ENCODE measurements around the gene LRP2BP. TPM values are rescaled to one million over a fixed set of nuclear protein-coding genes. Genes with fewer than 3 reads are reported as not detected.

The LRP2BP gene
- total RNA-seq, 1 donor from 2014 or later = 0.27 TPM

GRCh38 chr4:185370268-185370949, 25.3 kb downstream of the LRP2BP start:
- Histone ChIP-seq H3K4me3 (ENCODE audit: insufficient read depth, low read depth, low read length) (no peak overlapping the region), H4K20me1 (ENCODE audit: insufficient read depth, low read length) (no peaks in the 10 kb centered on the region), H3K36me3 (ENCODE audit: insufficient read depth, low read length) (peaks cover 15% of the 10 kb centered on the region), H3K27ac (ENCODE audit: low read depth, low read length) (no peak overlapping the region), H2AFZ (ENCODE audit: low read depth, low read length) (no peak overlapping the region), H3K79me2 (ENCODE audit: insufficient read depth, low read length) (no peaks in the 10 kb centered on the region), H3K9ac (ENCODE audit: low read length) (no peak overlapping the region), H3K4me1 (ENCODE audit: insufficient read depth, low read length) (no peaks in the 10 kb centered on the region), H3K27me3 (ENCODE audit: insufficient read depth, low read length) (no peaks in the 10 kb centered on the region), H3K4me2 (ENCODE audit: low read length) (no peak overlapping the region), H3K9me3 (ENCODE audit: insufficient read depth, low read depth, low read length) (no peaks in the 10 kb centered on the region)
- Mint-ChIP-seq H3K27me3 (ENCODE audit: low read depth, unreplicated experiment) (no peaks in the 10 kb centered on the region), H3K4me1 (ENCODE audit: low read depth, unreplicated experiment) (peaks cover 5% of the 10 kb centered on the region), H3K4me3 (ENCODE audit: unreplicated experiment) (no peak overlapping the region), H3K9me3 (ENCODE audit: unreplicated experiment) (no peaks in the 10 kb centered on the region), H3K36me3 (ENCODE audit: low read depth, unreplicated experiment) (peaks cover 16% of the 10 kb centered on the region), H3K27ac (ENCODE audit: unreplicated experiment) (no peak overlapping the region)
- TF ChIP-seq EZH2 (IDR thresholded peaks at IDR 0.05; ENCODE audit: insufficient read depth, low read length) (no peak), CTCF (IDR thresholded peaks at IDR 0.05; ENCODE audit: insufficient read depth, low read depth, low read length) (no peak)
- DNase-seq (ENCODE audit: low read depth) (no peak), FAIRE-seq (no peak)

- Mint-ChIP-seq H3K36me3 (ENCODE audit: low read depth, unreplicated experiment) (peaks cover 16% of the 10 kb centered on the region), H3K27me3 (ENCODE audit: low read depth, unreplicated experiment) (no peaks in the 10 kb centered on the region), H3K4me1 (ENCODE audit: low read depth, unreplicated experiment) (peaks cover 5% of the 10 kb centered on the region), H3K4me3 (ENCODE audit: unreplicated experiment) (no peak overlapping the region), H3K27ac (ENCODE audit: unreplicated experiment) (no peak overlapping the region), H3K9me3 (ENCODE audit: unreplicated experiment) (no peaks in the 10 kb centered on the region)
- Histone ChIP-seq H3K4me1 (ENCODE audit: insufficient read depth, low read length) (no peaks in the 10 kb centered on the region), H4K20me1 (ENCODE audit: insufficient read depth, low read length) (no peaks in the 10 kb centered on the region), H3K79me2 (ENCODE audit: insufficient read depth, low read length) (no peaks in the 10 kb centered on the region), H3K4me3 (ENCODE audit: insufficient read depth, low read depth, low read length) (no peak overlapping the region), H2AFZ (ENCODE audit: low read depth, low read length) (no peak overlapping the region), H3K36me3 (ENCODE audit: insufficient read depth, low read length) (peaks cover 15% of the 10 kb centered on the region), H3K9me3 (ENCODE audit: insufficient read depth, low read depth, low read length) (no peaks in the 10 kb centered on the region), H3K9ac (ENCODE audit: low read length) (no peak overlapping the region), H3K27ac (ENCODE audit: low read depth, low read length) (no peak overlapping the region), H3K27me3 (ENCODE audit: insufficient read depth, low read length) (no peaks in the 10 kb centered on the region), H3K4me2 (ENCODE audit: low read length) (no peak overlapping the region)
- FAIRE-seq (no peak), DNase-seq (ENCODE audit: low read depth) (no peak)
- TF ChIP-seq EZH2 (IDR thresholded peaks at IDR 0.05; ENCODE audit: insufficient read depth, low read length) (no peak), CTCF (IDR thresholded peaks at IDR 0.05; ENCODE audit: insufficient read depth, low read depth, low read length) (no peak)
Observed at GRCh38 chr4:185369731-185370130, 26.0 kb downstream of the LRP2BP start.

- no peak overlapping the region for H2AFZ ChIP-seq (ENCODE audit: low read depth, low read length)
- Mint-ChIP-seq H3K36me3 (ENCODE audit: low read depth, unreplicated experiment) (peaks cover 3% of the 10 kb centered on the region), H3K27me3 (ENCODE audit: low read depth, unreplicated experiment) (no peaks in the 10 kb centered on the region), H3K9me3 (ENCODE audit: unreplicated experiment) (peaks cover 2% of the 10 kb centered on the region), H3K4me1 (ENCODE audit: low read depth, unreplicated experiment) (peaks cover 10% of the 10 kb centered on the region), H3K4me3 (ENCODE audit: unreplicated experiment) (no peak overlapping the region), H3K27ac (ENCODE audit: unreplicated experiment) (no peak overlapping the region)
- H3K27ac ChIP-seq (ENCODE audit: low read depth, low read length) = no peak overlapping the region
- no peak overlapping the region for H3K4me2 ChIP-seq (ENCODE audit: low read length)
- no peaks in the 10 kb centered on the region for H3K27me3 ChIP-seq (ENCODE audit: insufficient read depth, low read length)
- no peak overlapping the region for H3K4me3 ChIP-seq (ENCODE audit: insufficient read depth, low read depth, low read length)
- peaks cover 11% of the 10 kb centered on the region for H3K4me1 ChIP-seq (ENCODE audit: insufficient read depth, low read length)
- H3K79me2 ChIP-seq (ENCODE audit: insufficient read depth, low read length) = no peaks in the 10 kb centered on the region
- H4K20me1 ChIP-seq (ENCODE audit: insufficient read depth, low read length) = no peaks in the 10 kb centered on the region
- no peaks in the 10 kb centered on the region for H3K9me3 ChIP-seq (ENCODE audit: insufficient read depth, low read depth, low read length)
- no peak overlapping the region for H3K9ac ChIP-seq (ENCODE audit: low read length)
- FAIRE-seq = no peak
- no peak for DNase-seq (ENCODE audit: low read depth)
- H3K36me3 ChIP-seq (ENCODE audit: insufficient read depth, low read length) = peaks cover 7% of the 10 kb centered on the region
- no peak for TF ChIP-seq EZH2 (IDR thresholded peaks at IDR 0.05; ENCODE audit: insufficient read depth, low read length)
- no peak for TF ChIP-seq CTCF (IDR thresholded peaks at IDR 0.05; ENCODE audit: insufficient read depth, low read depth, low read length)
Observed at GRCh38 chr4:185364886-185365285, 30.8 kb downstream of the LRP2BP start.
